K562 (cell line): Measurements from ENCODE around the gene CAMSAP3.

Experiments
- CHD4 ChIP-seq: fragments of 200-600 bp; sonication (generic); IDR thresholded peaks from 3 replicates; pipeline ENCODE4 v1.6.1; 2012; ENCODE audit warnings: low read depth, mild to moderate bottlenecking, mixed read lengths, low read length, inconsistent platforms; ENCODE audit not compliant: insufficient read depth, insufficient replicate concordance, poor library complexity, severe bottlenecking
- CTCF ChIP-seq, 3 experiments: IDR thresholded peaks in 2 of 3; conservative IDR thresholded peaks in 1 of 3; 2 replicates each; pipeline ENCODE4 v1.5.1; 2011 to 2012; ENCODE audit warnings: low read length in 3 of 3, mild to moderate bottlenecking in 3 of 3, control low read depth in 2 of 3, improper control_type of control experiment in 1 of 3, inconsistent platforms in 1 of 3, low read depth in 1 of 3, mixed read lengths in 1 of 3, moderate library complexity in 1 of 3; ENCODE audit not compliant: insufficient read depth in 2 of 3
- ESRRA ChIP-seq: fragments of 450-650 bp; IDR thresholded peaks from 2 replicates; pipeline ENCODE4 v1.6.1; 2014; ENCODE audit warnings: low read depth, mild to moderate bottlenecking, moderate library complexity, borderline replicate concordance
- FOXM1 ChIP-seq, 2 experiments: fragments of 450-650 bp in 1 of 2; sonication (generic) in 1 of 2; formaldehyde crosslinking in 1 of 2; IDR thresholded peaks; 2 replicates each; pipeline versions ENCODE4 v1.6.1 to v1.9.0; 2017 to 2022; ENCODE audit warnings: low read depth in 2 of 2, mild to moderate bottlenecking in 2 of 2, missing genetic modification reagents in 1 of 2, moderate library complexity in 1 of 2
- MAX ChIP-seq: sonication (generic); formaldehyde crosslinking; IDR thresholded peaks from 2 replicates; pipeline ENCODE4 v1.9.0; 2022; ENCODE audit warnings: mild to moderate bottlenecking, missing genetic modification reagents
- MCM2 ChIP-seq: fragments of 450-650 bp; IDR thresholded peaks from 2 replicates; pipeline ENCODE4 v1.6.1; 2017; ENCODE audit warnings: low read depth, mild to moderate bottlenecking
- SIN3A ChIP-seq, 2 experiments: fragments of 150-350 bp in 1 of 2; IDR thresholded peaks; 2 replicates each; pipeline ENCODE4 v1.6.1; 2011 to 2016; ENCODE audit warnings: borderline replicate concordance in 2 of 2, low read depth in 2 of 2, low read length in 2 of 2, mild to moderate bottlenecking in 2 of 2, moderate library complexity in 2 of 2; ENCODE audit not compliant: control insufficient read depth in 1 of 2
- SMARCA5 ChIP-seq: fragments of 450-650 bp; IDR thresholded peaks from 2 replicates; pipeline ENCODE4 v1.6.1; 2016
- SMARCE1 ChIP-seq: fragments of 450-650 bp; IDR thresholded peaks from 2 replicates; pipeline ENCODE4 v1.7.1; 2016; ENCODE audit warnings: mild to moderate bottlenecking
- TAF1 ChIP-seq: IDR thresholded peaks from 2 replicates; pipeline ENCODE4 v1.6.1; 2011; ENCODE audit warnings: mild to moderate bottlenecking, low read length, moderate library complexity; ENCODE audit not compliant: insufficient read depth, control insufficient read depth, severe bottlenecking; ENCODE audit errors: extremely low read depth

GRCh38 chr19:7655581-7655980 is 59.9 kb downstream of the CAMSAP3 start:
- TF ChIP-seq CHD4 (no peak), SIN3A (IDR thresholded peaks at IDR 0.05; ENCODE audit: borderline replicate concordance in 2 of 2, control insufficient read depth in 1 of 2, low read depth in 2 of 2, low read length in 2 of 2) (no peak), MAX (CRISPR knock-in tag) (no peak), MCM2 (no peak), CTCF (IDR thresholded peaks at IDR 0.05 in 2 of 3, conservative IDR thresholded peaks at IDR 0.05 in 1 of 3; ENCODE audit: insufficient read depth in 2 of 3, low read depth in 1 of 3, low read length in 3 of 3) (no peak), TAF1 (no peak), SMARCE1 (no peak), FOXM1 (IDR thresholded peaks at IDR 0.05; ENCODE audit: low read depth) (no peak), FOXM1 (CRISPR knock-in tag; IDR thresholded peaks at IDR 0.05; ENCODE audit: low read depth) (no peak), ESRRA (no peak), SMARCA5 (no peak)
